DMS53 (cell line): ENCODE results near the gene MFN1.

Experiments
- DNase-seq: peaks from one replicate; lab custom pipeline; 2025; lab: John Stamatoyannopoulos, UW

The MFN1 gene

GRCh38 chr3:179430277-179430870 lies 82.9 kb downstream of the MFN1 start:
- no peak for DNase-seq

- no peak for DNase-seq
These were observed 84.5 kb downstream of the MFN1 start for GRCh38 chr3:179432021-179432420.

DNA sequence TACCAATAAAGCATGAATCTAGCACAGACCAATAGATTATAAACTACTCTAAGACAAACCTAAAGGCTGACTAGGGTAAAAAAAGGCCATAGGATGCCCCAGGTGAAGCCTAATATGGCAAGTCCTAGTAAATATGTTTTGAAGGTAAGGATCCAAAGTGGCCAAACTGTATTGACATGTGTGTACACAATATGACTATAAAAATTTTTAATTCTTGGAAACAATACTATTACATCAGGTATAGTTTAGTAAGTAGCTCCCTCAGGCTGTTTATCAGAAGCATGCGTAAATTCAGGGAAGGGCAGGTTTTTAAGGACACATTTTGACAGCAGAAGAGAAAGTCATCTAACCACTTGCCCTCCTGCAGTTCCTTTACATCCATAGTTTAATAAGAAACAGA lies 84.9 kb downstream of the MFN1 start:
- no peak for DNase-seq

- DNase-seq = no peak
These were observed 89.0 kb downstream of the MFN1 start for GRCh38 chr3:179436517-179436916.

DNA sequence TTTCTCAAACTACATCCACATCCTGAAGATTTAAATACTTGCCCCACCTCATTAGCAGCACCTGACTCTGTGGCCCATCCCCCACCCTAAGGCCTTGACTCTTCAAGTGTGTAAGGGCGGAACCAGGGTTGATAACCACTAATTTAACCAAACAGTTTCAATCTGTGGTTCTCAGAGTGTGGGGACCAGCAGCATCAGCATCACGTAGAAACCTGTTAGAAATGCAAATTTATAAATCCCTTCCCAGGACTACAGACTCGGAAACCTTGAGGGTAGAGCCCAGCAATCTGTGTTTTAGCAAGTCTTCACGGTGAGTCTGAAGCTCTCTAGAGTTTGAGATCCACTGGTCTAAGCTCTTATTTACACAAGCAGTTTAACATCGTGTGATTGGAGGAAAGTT lies 91.3 kb downstream of the MFN1 start:
- no peak for DNase-seq
